Measurements from ENCODE around the gene ARRB1.
"Not testable (repeated sequence)": the region's sequence is repeated elsewhere in the genome, so short reads cannot be mapped to it uniquely, and the experiment has no call there.

The ARRB1 gene

GRCh38 chr11:75342231-75342918 lies 9.1 kb downstream of the ARRB1 start:
- DNase-seq, result no peak

- no peak for DNase-seq
Observed at GRCh38 chr11:75341612-75342011, 9.8 kb downstream of the ARRB1 start.

DNA sequence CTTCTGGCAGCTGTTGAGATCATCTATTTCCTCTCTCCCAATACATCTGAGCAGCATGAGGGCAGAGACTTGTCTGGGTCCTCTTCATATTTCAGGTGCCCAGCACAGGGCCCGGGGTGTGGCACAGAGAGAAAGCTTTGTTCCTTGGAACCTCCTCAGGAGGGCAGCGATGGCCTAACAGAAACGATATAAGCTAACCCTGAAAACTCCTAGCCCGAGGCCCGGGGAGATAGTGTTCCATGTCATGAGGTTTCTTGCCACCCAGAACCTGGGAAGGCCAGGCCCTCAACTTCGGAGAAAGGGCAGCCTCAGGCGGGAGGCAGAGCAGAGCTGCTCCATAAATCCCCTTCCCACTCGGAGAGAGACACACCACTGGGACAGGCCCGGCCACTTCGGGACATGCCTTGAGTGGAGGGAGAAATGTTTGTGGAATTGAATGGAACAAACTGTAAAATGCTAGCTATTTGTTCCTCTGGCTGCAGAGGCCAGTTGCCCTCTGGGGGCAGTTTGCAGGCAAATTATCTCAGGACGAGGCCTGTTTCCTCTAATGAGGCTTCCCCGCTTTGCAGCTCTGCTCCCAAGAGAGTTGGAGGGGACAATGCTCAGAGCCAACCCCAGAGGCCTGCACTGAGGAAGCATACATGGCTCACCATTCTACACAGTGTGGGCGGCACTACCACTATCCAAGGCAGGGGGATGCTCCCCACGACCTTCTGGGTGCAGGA lies 11.6 kb downstream of the ARRB1 start:
- no peak for DNase-seq

- no peak for DNase-seq
Observed at GRCh38 chr11:75338516-75339208, 12.8 kb downstream of the ARRB1 start.

DNA sequence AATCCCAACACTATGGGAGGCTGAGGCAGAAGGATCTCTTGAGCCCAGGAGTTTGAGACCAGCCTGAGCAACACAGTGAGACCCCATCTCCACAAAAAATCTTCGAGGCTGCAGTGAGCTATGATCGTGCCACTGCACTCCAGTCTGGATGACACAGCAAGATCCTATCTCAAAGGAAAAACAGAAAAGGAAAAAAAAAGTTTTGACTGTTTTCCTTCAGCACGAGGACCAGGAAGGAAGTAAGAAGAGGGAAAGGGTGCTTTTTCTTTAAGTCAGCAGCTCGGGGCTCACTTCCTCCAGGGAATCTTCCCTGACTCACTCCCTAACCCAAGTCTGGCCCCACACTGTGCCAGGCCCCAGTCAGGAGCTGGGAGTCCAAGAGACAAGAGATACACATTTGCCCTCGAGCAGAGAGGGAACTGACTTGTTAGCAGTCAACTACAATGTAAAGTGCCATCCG lies 14.2 kb downstream of the ARRB1 start:
- DNase-seq, result no peak

DNA sequence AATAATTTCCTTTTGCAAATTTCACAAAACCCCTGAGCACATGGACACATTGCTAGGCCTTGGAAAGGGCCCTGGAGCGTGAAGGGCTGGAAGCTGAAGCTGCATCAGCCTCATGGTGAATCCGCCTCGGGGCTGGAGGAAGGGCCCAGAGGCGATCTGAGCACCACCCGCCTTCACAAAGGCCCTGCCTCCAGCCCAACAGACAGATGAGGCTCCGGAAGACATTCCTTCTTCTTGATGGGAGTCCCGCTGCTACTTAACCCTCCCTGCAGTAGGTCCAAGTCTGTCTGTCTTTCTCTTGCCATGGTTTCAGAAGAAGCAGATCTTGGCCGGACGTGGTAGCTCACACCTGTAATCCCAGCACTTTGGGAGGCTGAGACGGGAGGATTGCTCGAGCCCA lies 16.5 kb downstream of the ARRB1 start:
- DNase-seq, result no peak

DNA sequence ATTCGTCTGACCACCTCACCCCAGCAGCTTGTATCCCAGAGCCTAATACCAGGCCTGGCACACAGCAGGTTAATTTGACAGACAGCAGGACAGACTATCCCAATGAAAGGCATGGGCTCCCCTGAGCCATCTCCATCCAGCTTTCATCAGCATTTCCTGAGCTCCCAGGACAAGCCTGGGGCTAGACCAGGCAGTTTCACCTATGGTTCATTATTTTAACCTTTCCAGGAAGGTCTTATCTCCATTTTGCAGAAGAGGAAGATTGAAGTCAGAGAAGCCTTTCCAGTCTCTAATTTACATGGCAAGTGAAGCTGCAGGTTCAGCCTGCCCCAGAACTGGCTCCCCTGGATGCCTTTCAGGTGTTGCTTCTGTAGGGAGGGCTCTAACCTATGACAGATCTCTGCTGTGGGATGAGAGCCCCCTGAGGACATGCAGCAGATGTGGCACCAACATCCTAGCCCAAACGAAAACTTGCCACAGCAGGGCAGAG lies 17.0 kb downstream of the ARRB1 start:
- no peak for DNase-seq

DNA sequence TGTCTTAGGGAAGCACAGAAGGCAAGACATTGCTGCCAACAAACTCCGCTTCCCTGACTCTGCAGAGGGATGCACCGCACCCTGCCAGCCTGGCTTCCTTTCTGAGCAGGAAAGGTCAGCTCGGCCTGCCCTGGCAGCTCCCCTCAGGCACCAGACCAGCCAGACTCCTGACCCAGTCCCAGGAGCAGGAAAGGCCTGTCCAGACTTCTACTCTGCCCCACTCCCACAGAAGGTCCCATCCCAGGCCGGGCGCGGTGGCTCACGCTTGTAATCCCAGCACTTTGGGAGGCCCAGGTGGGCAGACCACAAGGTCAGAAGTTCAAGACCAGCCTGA lies 17.7 kb downstream of the ARRB1 start:
- no peak for DNase-seq

DNA sequence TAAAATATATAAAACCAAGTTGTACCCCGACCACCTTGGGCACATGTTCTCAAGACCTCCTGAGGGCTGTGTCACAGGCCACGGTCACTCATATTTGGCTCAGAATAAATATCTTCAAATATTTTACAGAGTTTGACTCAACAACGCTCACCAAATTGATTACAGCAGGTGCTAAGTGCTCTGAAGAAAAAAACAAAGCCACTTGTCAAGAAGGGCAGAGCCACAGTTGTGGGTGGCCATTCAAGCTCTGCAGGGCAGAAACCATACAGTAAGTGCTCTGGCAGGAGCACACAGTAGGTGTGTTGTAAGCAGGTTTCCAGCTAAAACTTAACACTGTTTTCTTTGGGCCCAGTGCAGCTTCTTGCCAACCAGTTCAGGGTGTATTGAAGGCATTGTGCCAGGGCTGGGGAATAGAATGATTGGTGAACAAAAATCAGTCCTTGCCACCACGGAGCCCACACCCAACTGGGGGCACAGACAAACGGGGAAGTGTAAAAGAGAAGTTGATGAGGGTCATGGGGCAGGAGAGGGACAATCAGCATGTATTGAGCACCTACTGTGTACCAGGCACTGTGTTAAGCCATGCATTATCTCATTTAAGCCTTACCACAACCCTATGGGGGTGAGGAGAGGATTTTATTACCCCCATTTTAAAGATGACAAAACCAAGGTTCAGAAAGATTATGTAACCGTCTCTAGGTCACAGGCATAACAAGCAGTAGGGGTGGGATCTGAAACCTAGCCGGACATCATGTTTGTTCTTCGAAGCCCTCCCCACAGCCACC lies 18.2 kb downstream of the ARRB1 start:
- DNase-seq, result no peak

- DNase-seq, result not testable (repeated sequence)
Observed at GRCh38 chr11:75331761-75332160, 19.7 kb downstream of the ARRB1 start.

DNA sequence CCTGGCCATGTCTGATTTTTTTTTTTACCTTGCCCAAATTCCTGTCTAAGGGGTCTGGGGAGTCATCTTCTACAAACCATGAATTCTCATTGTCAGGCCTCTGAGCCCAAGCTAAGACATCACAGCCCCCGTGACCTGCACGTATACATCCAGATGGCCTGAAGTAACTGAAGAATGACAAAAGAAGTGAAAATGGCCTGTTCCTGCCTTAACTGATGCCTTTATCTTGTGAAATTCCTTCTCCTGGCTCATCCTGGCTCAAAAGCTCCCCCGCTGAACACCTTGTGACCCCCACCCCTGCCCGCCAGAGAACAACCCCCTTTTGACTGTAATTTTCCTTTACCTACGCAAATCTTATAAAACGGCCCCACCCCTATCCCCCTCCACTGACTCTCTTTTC lies 20.2 kb downstream of the ARRB1 start:
- not testable (repeated sequence) for DNase-seq

DNA sequence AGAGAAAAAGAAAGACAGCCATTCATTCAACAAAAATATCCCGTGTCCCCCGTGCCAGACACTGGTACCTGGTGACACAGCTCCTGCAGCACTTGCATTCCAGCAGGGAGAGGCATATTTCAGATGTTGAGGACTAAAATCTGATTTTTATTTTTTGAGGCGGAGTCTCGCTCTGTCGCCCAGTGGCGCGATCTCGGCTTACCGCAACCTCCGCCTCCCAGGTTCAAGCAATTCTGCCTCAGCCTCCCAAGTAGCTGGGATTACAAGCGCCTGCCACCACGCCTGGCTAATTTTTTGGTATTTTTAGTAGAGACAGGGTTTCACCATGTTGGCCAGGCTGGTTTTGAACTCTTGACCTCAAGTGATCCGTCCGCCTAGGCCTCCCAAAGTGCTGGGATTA lies 20.6 kb downstream of the ARRB1 start:
- not testable (repeated sequence) for DNase-seq

DNA sequence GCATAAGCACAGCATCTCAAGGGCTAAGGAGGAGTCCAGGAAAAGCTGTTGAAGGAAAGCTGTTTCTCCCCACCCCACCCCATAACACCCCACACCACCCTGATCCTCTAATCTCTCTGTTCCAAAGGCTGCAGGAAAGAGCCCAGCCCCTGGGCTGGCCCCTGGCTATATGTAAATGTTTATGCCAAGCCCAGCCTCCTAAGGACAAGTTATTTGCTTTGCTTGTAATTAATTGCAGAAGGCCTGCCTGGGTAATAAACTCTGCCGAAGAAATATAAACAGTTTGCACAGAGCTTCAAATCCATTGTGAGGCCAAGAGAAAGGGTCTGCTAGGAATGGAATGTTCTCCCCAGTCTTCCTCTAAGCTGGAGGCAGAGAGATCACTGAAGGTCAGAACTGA lies 21.2 kb downstream of the ARRB1 start:
- no peak for DNase-seq

DNA sequence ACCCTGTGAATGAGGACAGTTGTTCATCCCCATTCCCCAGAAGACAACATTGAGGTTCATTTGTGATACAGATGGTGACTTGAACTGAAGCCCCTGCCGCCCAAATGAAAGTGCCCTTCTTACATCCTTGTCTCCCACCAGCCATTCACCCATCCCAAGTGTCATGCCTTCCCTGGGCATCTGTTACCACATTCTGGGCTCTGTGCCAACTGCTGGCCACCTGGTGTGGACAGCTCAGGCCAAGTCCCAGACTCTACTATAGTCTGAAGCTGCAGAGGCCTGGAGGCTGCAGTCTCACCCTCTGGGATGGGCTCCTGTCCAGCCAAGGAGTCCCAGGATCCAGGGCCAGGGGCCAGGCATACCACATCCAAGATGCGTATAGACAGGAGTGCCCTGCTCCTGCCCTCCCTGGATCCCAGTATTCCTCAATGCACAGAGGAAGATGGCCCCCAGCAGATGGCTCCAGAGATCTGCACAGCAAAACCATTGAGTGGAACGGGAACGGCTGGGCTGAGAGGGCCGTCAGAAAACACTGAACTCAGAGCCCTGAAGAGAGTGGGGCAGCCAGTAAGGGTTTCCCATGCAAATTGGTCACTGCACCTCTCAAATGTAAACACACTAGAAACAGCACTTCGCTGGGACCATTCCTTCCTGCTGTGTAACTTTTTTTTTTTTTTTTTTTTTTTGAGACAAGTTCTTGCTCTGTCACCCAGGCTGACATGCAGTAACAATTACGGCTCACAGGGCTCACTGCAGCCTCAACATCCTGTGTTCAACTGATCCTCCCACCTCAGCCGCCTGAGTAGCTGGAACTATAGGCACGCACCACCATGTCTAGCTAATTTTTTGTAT lies 22.8 kb downstream of the ARRB1 start:
- no peak for DNase-seq

GRCh38 chr11:75326439-75326810 lies 25.0 kb downstream of the ARRB1 start:
- DNase-seq, result no peak

DNA sequence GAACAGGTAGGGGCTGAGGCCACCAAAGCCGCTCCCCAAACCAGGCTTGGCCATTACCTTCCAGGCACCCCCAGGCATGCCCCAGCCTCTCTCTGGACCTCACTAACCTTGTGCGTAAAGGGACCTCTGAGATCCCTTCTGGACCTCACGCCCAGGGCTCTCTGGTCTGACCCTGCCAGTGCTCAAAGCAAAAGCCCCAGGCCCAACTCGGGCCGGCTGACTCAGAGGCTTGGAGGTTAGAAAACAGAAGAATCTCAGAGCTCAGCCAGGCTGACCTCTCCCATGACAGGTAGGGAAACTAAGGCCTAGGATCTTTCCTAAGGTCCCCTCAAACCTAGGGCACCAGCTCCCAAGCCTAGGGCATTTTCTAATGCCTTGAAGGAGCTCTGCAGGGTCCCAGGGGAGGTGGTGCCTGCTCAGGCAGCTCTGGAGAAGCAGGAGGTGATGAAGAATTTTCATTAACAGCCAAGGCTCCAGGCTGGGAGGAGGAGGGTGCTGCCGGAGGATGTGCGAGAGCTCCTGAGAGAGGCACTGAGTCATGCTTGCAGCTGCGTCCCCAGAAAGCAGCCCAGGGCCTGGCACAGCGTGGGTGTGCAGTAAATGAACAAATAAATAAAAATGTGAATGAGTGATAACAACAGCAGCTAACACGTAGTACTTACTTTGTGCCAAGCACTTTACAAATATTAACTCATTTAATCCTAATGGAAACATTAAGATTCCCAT lies 25.6 kb downstream of the ARRB1 start:
- no peak for DNase-seq

DNA sequence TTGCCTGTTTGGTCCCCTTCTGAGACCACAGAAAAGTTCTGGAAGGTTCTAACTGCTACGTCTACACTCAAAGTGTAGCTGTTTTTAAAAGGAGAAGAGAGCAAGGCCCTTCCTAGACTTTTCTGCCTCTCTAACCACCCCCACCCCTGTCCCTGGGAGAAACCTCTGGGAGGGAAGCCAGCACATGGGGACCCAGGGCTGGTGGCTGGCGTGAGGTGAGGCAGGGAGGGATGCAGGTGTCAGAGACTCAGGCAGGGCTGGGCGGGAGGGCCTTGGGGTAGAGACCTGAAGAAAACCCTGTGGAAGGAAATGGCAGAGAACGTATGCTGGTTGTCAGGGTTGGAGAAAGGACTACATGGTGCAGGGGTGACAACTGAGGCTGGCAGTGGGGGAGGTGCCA lies 26.7 kb downstream of the ARRB1 start:
- no peak for DNase-seq

GRCh38 chr11:75324189-75324588 lies 27.3 kb downstream of the ARRB1 start:
- DNase-seq, result no peak

DNA sequence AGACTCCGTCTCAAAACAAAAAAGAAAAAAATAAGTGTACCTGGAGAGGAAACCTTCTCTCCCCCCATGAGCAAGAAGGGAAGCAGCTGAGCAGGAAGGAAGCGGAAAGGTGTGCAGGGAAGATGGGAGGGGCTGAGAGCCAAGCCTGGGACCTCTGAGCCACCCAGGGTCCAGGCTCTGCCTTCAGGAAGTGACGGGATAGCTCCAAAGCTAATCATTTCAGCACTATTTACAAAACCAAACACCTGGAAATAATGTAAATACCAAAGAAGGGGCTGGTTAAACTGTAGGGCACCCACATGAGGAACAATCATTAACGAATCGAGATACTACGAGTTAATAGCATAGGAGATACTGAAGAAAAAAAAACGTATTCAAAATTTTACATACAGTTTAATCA lies 27.9 kb downstream of the ARRB1 start:
- no peak for DNase-seq

GRCh38 chr11:75320643-75321042 lies 30.8 kb downstream of the ARRB1 start:
- no peak for DNase-seq

DNA sequence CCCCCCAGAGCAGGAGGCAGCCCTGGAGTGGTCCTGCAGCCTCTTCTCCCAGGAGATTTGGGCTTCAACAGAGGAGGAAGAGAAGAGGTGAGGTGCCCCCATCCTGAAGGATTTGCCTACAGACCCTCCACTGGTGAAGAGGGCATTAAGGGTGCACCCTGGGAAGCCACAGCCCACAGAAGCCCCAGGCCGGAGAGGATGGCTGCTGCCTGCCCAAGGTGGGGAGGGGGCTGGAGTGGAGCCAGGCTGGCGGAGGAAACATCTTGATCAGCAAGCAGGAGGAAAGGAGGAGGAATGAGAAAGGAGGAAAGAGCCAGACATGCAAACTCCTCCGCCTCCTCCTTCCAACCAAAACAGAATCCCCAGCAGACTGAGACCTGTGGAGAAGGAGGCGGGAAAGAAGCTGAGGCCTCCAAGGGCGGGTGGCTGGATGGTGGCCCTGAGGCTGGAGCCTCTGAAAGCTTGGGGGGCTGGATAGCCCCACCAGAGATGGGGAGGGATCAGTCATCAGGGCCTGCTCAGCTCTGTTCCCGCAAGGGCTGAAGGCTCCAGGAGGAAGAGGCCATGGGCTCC lies 31.3 kb downstream of the ARRB1 start:
- no peak for DNase-seq
